Mononuclear cell (primary cell): ENCODE measurements around the gene PKP2. TPM values are rescaled to one million over a fixed set of nuclear protein-coding genes. Genes with fewer than 3 reads are reported as not detected.

Source experiments
- H3K27me3 ChIP-seq: 2 replicates; pipeline ENCODE4 v1.6.0; 2011; ENCODE audit warnings: low read length, control low read depth; ENCODE audit not compliant: insufficient read depth
- H3K4me1 ChIP-seq: 2 replicates; pipeline ENCODE4 v1.5.1; 2011; ENCODE audit warnings: mild to moderate bottlenecking, low read length, control low read depth; ENCODE audit not compliant: insufficient read depth
- H3K4me3 ChIP-seq: 2 replicates; pipeline ENCODE4 v1.5.1; 2011; ENCODE audit warnings: mild to moderate bottlenecking, low read length, moderate library complexity
- H3K9me3 ChIP-seq: 2 replicates; pipeline ENCODE4 v1.5.1; 2011; ENCODE audit warnings: low read depth, mild to moderate bottlenecking, control low read depth, low read length
- total RNA-seq: library from RNA; depleted of rRNA; stranded (reverse); fragments of >200 nt; gene quantifications from one replicate; pipeline ENCODE4 v1.2.3, GENCODE V29; 2012

PKP2 gene
- total RNA-seq, 1 donor, result 0.84 TPM

DNA sequence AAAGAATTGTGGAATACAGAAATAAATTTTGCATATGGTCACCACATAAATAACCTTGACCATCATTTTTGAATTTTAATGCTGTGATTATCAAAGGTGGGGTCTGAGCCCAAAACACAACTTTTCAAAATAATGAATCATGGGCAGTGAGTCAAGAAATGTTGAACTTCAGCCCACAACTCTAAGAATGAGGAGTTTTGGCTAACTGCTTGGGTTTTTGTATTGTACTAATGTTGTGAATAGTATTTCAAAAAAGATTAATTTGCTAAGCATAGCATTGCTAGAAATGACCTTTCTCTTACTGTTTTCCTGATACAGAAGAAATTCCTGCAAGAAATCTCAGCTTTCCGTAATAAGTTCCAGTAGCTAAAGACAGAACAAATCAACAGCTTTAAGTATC is 116.5 kb downstream of the PKP2 start:
- Histone ChIP-seq H3K9me3 (no peaks in the 10 kb centered on the region), H3K27me3 (no peaks in the 10 kb centered on the region), H3K4me1 (no peaks in the 10 kb centered on the region), H3K4me3 (no peak overlapping the region)

DNA sequence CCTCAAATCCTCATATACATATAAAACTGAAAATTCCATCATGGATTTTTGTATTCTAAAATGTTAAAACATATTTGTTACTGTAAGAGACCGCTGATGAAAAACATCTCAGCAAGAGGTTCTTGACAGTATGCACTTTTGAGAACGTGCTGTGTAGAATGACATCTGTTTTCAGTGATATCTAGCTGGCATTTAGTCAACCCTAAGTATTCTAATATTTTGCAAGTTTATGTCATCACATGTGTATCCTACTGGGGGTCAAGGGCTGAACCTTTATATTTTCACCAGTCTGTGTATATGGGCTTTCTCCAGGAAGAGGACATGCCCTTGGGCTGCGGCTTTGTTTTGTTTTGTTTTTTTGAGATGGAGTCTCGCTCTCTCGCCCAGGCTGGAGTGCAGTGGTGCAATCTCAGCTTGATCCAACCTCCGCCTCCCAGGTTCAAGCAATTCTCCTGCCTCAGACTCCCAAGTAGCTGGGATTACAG is 118.8 kb downstream of the PKP2 start:
- no peaks in the 10 kb centered on the region for H3K4me1 ChIP-seq
- H3K4me3 ChIP-seq, result no peak overlapping the region
- peaks cover 3% of the 10 kb centered on the region for H3K27me3 ChIP-seq
- no peaks in the 10 kb centered on the region for H3K9me3 ChIP-seq

DNA sequence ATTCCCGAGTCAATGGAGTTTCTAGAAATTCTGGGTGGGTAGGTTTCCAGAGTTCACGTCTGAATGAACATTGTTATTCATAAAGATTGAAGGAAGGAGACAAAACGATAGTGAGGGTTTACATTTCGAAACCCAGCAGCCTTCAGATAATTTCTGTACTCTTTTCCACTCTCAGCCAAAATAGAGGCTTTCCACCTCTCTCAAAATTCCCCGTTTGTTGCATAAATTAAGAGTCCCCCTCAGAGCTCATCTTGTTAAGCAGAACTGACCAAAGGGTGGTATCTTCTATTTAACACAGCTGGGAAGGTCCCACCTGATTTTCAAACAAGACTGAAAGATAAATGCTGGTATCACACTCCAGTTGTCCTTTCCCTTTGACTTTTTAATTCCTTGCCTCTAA is 119.4 kb downstream of the PKP2 start:
- Histone ChIP-seq H3K9me3 (no peaks in the 10 kb centered on the region), H3K27me3 (peaks cover 7% of the 10 kb centered on the region), H3K4me1 (no peaks in the 10 kb centered on the region), H3K4me3 (no peak overlapping the region)

DNA sequence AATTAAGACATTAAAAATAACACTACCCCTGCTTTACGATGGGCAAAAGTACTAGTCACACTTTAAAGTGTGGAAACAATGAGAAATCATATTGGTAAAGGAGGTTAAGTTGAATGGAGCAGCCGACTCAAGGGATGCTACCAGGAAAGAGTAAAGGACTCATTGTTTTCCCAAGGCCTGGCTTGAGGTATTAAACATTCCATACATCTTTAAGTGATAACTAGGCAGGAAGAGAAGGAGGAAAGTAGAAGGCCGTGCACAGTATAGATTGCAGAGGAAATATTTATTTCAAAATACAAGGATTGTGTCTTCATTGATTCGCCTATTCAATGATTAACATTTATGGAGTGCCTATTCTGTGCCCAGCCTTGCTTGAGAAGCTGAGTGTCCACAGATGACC is 120.3 kb downstream of the PKP2 start:
- Histone ChIP-seq H3K27me3 (peaks cover 7% of the 10 kb centered on the region), H3K4me1 (no peaks in the 10 kb centered on the region), H3K9me3 (no peaks in the 10 kb centered on the region), H3K4me3 (no peak overlapping the region)

DNA sequence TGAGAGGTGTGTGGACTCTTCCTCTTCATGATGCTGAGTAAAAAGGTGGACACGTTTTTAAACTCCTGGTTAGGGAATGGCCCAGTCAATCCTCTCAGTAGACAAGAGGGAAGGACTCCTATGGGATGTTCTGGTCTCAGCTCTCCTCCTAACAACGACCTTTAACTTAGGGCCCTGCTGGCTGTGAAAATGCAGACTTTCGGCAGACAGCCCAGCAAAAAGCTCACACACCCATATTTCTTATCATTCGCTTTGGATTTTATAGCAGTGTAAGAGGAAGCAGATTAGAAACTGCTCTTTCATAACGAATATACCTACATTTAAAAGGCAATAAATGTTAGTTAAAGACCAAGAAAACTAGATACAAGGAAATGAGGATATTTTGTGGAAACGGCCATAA is 122.9 kb downstream of the PKP2 start:
- H3K4me3 ChIP-seq, result no peak overlapping the region
- H3K27me3 ChIP-seq, result peaks cover 10% of the 10 kb centered on the region
- no peaks in the 10 kb centered on the region for H3K4me1 ChIP-seq
- H3K9me3 ChIP-seq, result no peaks in the 10 kb centered on the region

DNA sequence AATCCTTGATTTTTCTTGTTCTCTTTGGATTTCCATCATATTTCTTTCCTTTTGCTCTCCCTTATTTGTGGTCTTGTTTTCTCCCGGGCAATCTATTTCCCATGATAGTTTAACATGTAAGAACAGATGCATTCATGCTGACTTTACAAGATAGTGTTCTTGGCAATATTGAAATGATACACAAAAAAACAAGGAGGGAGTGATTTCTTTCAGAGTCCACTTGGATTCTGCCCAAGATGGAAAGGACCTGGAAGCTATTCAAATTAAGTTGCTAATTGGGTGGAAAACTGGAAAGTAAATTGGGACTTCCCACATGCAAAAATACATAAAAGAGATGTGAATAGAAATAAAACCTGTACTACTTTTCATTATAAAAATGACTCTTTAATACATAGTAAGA is 126.4 kb downstream of the PKP2 start:
- Histone ChIP-seq H3K9me3 (no peaks in the 10 kb centered on the region), H3K4me1 (no peaks in the 10 kb centered on the region), H3K4me3 (no peak overlapping the region)

DNA sequence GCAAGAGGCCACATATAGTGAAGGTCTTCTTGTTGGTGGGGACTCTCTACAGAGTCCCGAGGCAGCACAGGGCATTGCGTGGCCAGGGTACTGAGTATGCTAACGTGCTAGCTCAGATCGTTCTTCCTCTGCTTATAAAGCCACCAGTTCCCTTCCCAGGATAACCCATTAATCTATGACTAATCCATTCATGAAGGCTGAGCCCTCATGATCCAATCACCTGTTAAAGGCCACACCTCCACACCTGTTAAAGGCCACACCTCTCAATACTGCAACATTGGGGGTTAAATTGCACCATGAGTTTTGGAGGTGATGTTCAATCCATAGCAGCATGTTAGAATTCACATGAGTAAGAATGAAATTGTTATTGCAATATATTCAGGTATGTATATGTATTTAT is 128.1 kb downstream of the PKP2 start:
- Histone ChIP-seq H3K27me3 (peaks cover 14% of the 10 kb centered on the region), H3K9me3 (no peaks in the 10 kb centered on the region), H3K4me1 (no peaks in the 10 kb centered on the region), H3K4me3 (no peak overlapping the region)

More for the DNA sequence above, 126.4 kb downstream of the PKP2 start:
- peaks cover 14% of the 10 kb centered on the region for H3K27me3 ChIP-seq

DNA sequence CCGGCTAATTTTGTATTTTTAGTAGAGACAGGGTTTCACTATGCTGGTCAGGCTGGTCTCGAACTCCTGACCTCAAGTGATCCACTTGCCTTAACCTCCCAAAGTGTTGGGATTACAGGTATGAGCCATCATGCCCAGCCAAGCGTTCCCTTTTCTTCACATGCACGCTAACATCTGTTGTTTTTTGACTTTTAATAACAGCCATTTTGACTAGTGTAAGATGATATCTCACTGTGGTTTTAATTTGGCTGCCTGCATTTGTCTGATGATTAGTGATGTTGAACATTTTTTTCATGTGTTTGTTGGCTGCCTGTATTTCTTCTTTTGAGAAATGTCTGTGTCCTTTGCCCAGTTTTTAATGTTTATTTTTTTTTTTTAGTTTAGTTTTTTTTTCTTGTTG is 130.7 kb downstream of the PKP2 start:
- Histone ChIP-seq H3K27me3 (peaks cover 7% of the 10 kb centered on the region), H3K4me3 (no peak overlapping the region), H3K4me1 (peaks cover 13% of the 10 kb centered on the region), H3K9me3 (no peaks in the 10 kb centered on the region)

DNA sequence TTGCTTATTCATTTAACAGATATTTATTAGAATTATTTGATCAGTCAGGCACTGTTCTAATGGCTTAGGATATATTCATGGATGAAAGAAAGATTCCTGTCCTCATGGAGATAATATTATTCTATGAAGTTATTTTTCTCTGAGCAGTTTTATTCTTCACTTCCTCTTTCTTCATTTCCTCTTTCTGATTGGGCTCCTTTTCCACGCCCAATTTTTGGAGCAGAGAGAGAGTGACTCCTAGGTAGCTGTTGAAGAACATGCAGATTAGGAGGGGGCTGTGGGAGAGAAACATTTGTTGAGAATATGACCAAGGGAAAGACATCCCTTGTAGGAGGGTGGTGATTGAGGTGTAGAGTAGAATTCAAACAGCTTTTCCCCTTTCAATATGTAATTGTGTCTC is 134.9 kb downstream of the PKP2 start:
- Histone ChIP-seq H3K4me3 (no peak overlapping the region), H3K9me3 (no peaks in the 10 kb centered on the region), H3K27me3 (no peaks in the 10 kb centered on the region), H3K4me1 (peaks cover 13% of the 10 kb centered on the region)

DNA sequence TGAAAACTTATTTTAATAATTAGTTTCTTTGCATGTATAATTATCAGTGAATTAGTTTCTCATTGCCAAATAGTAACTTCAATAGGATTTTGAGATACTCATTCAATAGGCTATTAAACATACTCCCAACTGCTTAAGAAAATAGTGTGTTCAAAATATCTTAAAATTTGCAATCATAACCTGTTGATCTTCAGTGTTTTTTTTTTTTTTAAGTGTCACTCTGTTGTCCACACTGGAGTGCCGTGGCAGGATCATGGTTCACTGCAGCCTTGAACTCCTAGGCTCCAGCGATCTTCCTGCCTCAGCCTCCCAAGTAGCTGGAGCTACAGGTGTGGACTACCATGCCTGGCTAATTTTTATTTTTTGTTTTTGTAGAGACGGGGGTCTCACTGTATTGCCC is 139.4 kb downstream of the PKP2 start:
- Histone ChIP-seq H3K4me3 (no peak overlapping the region), H3K4me1 (peaks cover 27% of the 10 kb centered on the region), H3K9me3 (no peaks in the 10 kb centered on the region), H3K27me3 (no peaks in the 10 kb centered on the region)

DNA sequence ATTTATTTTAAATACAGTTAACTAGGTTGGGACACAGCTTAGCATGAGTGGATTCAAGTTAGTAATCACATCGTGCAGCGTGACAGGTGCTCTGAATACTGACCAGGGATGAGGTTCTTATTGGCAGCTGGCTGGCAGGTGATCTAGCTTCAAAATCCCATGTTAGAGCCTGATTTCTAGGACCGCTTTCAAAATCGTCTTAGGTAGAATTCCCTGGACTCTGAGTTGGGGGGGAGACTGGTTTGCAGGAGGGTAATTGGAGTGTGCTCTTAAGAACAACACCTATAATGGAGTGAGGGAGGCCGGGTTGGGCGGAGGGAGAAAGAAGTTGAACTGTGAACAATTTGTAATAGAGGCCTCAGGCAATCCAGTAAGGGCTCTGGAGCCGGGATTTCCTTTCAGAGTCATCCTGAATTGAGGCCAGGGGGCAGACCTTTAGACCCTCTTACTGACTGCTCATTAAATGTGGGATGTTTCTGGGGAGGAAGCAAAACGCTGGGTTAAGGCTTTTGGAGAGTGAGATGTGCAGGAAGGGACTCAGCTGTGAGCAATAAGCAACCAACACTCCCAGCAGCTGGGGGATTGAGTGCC is 140.0 kb downstream of the PKP2 start:
- peak overlapping the region; percentile 93 for H3K4me3 ChIP-seq
- no peaks in the 10 kb centered on the region for H3K27me3 ChIP-seq
- peaks cover 21% of the 10 kb centered on the region for H3K4me1 ChIP-seq
- H3K9me3 ChIP-seq, result no peaks in the 10 kb centered on the region

DNA sequence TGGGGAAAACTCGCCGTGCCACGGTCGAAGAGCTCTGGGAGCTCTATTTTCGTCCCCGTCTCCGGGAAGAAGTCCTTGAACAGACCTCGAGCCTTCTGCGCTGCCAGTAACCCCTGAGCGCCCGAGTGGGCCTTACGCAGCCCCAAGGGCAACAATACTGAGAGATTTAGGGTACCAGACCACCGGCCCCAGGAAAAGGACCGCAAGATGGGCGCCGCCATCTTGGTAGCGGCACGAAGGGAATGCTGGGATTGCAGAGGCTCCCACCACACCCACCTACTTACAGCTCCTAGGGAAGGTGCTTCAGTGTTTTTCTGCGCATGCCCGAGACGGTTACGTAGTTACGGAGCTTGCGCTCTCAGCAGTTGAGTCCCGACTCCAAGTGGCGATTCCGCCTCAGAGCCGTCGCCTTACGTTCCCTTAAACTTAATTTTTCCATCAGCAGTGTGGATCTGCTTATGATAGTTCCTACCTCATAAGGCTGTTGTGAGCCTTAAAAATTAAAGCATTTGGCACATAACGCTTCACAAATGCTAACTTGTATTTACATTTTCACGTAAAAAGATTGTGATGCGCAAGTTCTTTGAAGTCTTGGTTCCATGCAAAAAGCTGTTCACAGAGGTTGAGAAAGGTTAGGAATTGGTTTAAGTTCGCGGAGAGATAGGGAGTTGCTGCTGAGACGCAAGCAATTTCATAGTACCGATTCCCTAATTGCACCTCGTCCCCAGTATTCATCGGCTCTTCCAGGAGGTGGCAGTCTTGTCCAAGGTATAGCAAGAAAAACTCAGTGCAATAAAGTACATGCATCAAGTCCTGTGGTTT is 140.7 kb downstream of the PKP2 start, which contains the start of gene YARS2:
Gene YARS2, minus strand, starts transcription at position 244 of the 822 bp plus-strand sequence. Its CDS starts 23 bp downstream, at position 221.
- Histone ChIP-seq H3K4me1 (peaks cover 16% of the 10 kb centered on the region), H3K4me3 (peak within 1 kb of the TSS; percentile 93), H3K27me3 (no peaks in the 10 kb centered on the region), H3K9me3 (no peaks in the 10 kb centered on the region)

DNA sequence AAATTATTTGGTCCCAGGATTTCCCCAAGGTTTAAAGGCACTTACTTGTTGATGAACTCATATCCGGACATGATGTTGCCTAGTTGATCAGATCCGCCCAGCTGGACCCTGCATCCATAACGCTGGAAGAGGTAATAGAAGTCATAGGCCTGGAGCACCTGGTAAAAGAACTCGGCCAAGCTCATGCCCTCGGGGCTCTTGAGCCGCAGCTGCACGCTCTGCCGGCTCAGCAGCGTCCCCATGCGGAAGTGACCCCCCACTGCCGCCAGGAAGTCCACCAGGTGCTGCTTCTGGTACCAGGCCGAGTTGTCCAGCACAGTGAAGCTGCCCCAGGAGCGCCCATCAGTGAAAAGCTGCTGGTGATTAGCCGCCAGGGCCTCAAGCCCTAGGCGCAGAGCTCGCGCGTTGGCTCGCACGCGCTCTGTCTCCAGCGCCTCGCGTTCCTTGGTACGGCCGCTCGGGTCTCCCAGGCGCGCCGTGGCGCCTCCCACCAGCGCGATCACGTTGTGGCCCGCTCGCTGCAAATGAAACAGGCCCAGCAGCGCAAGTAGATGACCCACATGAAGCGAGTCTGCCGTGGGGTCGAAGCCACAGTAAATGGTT is 141.4 kb downstream of the PKP2 start:
- Histone ChIP-seq H3K27me3 (no peaks in the 10 kb centered on the region), H3K4me1 (peaks cover 16% of the 10 kb centered on the region), H3K4me3 (peak overlapping the region; percentile 93), H3K9me3 (no peaks in the 10 kb centered on the region)

DNA sequence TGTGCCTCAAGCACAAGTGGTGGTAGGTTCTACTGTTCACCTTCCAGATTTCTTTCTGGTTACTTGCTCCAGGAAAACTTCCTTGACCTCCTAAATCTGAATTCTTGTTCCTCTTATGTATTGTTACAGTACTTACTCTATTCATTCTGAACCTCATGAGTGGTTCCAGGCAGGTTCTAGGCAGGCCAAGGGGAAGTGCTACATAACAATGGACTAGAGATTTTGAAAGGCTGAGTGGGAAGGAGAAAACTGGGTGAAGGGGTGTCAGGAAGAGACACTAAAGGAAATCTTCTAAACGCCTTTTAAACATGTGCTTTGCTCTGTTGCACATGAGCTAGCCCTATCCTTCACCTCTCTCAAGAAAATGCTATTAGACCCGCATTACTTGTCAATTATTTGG is 142.5 kb downstream of the PKP2 start:
- Histone ChIP-seq H3K27me3 (no peaks in the 10 kb centered on the region), H3K4me1 (peaks cover 16% of the 10 kb centered on the region), H3K9me3 (no peaks in the 10 kb centered on the region), H3K4me3 (no peak overlapping the region)

DNA sequence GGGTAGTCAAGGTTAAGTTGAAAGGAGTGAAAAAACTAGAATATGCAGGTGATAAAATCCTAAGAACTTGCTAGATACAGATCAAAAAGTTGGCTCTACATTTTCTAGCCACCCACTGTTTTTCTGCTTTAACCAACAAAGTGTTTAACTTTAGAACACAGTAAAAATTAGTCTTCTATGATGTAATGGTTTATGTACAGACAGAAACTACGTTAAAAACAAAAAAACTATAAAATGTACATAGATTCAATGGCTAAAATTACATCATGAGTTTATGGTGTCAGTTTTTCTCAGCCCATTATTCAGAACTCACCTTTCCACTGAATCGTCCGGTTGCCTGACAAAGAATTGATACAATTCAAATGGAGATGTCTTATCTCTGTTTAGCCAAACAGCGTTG is 143.0 kb downstream of the PKP2 start:
- H3K4me1 ChIP-seq, result peaks cover 16% of the 10 kb centered on the region
- no peaks in the 10 kb centered on the region for H3K27me3 ChIP-seq
- H3K9me3 ChIP-seq, result no peaks in the 10 kb centered on the region
- no peak overlapping the region for H3K4me3 ChIP-seq
